H1 (cell line): ENCODE data around the gene PDGFD. TPM values are rescaled to one million over a fixed set of nuclear protein-coding genes. Genes with fewer than 3 reads are reported as not detected.

Experiments
- CTBP2 ChIP-seq: IDR thresholded peaks from 2 replicates; pipeline ENCODE4 v1.7.0; 2011; ENCODE audit warnings: borderline replicate concordance, mild to moderate bottlenecking, moderate library complexity, mixed read lengths, low read length; ENCODE audit not compliant: insufficient read depth, insufficient read length
- EGR1 ChIP-seq: IDR thresholded peaks from 2 replicates; pipeline ENCODE4 v1.6.1; 2011; ENCODE audit warnings: low read depth, low read length, borderline replicate concordance
- EZH2 ChIP-seq: fragments of 200-600 bp; sonication (generic); IDR thresholded peaks from 2 replicates; pipeline ENCODE4 v1.7.1; 2012; ENCODE audit warnings: low read depth, mild to moderate bottlenecking, moderate library complexity, low read length, inconsistent platforms; ENCODE audit not compliant: severe bottlenecking
- KDM5A ChIP-seq: fragments of 200-600 bp; IDR thresholded peaks from 2 replicates; pipeline ENCODE4 v1.7.1; 2012; ENCODE audit warnings: mild to moderate bottlenecking, low read length, inconsistent platforms, mixed read lengths
- PHF8 ChIP-seq: fragments of 200-600 bp; sonication (generic); conservative IDR thresholded peaks from 2 replicates; pipeline ENCODE4 v1.7.1; 2012; ENCODE audit warnings: low read depth, mild to moderate bottlenecking, inconsistent platforms, low read length, moderate library complexity
- RFX5 ChIP-seq: IDR thresholded peaks from 2 replicates; pipeline ENCODE4 v1.6.1; 2011; ENCODE audit warnings: low read depth, low read length, improper control_type of control experiment, borderline replicate concordance
- SP4 ChIP-seq: IDR thresholded peaks from 2 replicates; pipeline ENCODE4 v1.6.1; 2012; ENCODE audit warnings: low read length, inconsistent platforms
- polyA plus RNA-seq, 7 experiments: library from polyadenylated mRNA; depleted of rRNA in 3 of 7; stranded (reverse) in 5 of 7; unstranded in 2 of 7; fragments of >200 nt in 5 of 7; fragments of 200-250 nt in 2 of 7; gene quantifications; 1 replicate in 5 of 7; 2 replicates in 1 of 7; 4 replicates in 1 of 7; pipeline versions ENCODE4 v1.2.1 to v1.2.3, GENCODE V29; 2011 to 2013; ENCODE audit warnings: missing spikeins in 2 of 7, mixed read lengths in 2 of 7
- total RNA-seq: library from RNA; stranded (reverse); fragmentation: NEBNext Ultra II Directional; extraction: Animal tissue kit (Norgen Biotek cat#: 25700); gene quantifications from 2 replicates; pipeline ENCODE4 v1.2.1, GENCODE V29; 2021
- TF ChIP-seq, protein P1 (sequence below): IDR thresholded peaks from 2 replicates; pipeline ENCODE4 v1.6.1; 2012; ENCODE audit warnings: low read length, inconsistent platforms

PDGFD gene
- total and polyA plus RNA-seq, 2 of the 8 experiments (the other 6 are each of a cell fraction or from before 2014, with no cell fraction given) = 1.1 to 3.9 TPM

DNA sequence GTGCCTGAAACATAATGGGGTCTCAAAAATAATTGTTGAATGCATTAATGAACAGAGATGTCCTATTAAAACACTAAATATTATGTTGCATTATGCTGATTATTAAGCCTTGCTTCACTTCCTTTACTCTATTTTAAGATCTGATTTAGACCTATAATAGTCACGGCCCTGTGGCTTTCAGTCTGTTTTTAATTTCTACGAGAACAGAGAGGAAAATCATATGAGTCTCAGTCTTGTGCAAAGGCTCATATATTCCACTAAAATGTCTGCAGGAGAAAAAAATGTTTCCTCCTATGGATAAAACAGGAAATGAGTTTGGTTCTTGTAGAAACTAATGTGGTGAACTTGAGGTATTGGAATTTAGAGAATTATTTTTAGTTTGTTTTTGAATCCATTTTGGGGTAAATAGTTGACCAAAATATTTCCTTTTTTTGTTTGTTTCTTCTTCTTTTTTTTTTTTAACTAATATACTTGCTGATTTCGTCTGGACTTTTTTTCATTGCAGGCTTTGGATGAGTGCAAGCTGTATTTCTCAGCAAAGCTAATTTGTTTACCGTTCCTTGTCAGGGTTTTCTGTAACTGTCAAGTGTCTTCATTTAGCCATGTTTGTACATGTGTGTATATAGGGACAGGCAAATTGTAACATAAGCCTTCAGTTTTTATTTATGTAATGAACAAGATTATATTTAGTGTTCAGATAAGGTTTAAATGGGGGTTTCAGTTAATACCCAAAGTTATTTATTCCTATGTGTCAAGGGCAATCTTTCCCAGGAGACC lies 266.6 kb downstream of the PDGFD start (continued):
- no peak for TF ChIP-seq PHF8
- TF ChIP-seq CTBP2 = no peak
- TF ChIP-seq, protein P1, sequence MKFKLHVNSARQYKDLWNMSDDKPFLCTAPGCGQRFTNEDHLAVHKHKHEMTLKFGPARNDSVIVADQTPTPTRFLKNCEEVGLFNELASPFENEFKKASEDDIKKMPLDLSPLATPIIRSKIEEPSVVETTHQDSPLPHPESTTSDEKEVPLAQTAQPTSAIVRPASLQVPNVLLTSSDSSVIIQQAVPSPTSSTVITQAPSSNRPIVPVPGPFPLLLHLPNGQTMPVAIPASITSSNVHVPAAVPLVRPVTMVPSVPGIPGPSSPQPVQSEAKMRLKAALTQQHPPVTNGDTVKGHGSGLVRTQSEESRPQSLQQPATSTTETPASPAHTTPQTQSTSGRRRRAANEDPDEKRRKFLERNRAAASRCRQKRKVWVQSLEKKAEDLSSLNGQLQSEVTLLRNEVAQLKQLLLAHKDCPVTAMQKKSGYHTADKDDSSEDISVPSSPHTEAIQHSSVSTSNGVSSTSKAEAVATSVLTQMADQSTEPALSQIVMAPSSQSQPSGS = no peak
- TF ChIP-seq SP4 = no peak
- no peak for TF ChIP-seq RFX5
- TF ChIP-seq EZH2 = no peak
- TF ChIP-seq EGR1 = no peak
- no peak for TF ChIP-seq KDM5A
- TF ChIP-seq, all 59 proteins: peak for 0
